Measurements from ENCODE around the gene RIIAD1. TPM values are rescaled to one million over a fixed set of nuclear protein-coding genes. Genes with fewer than 3 reads are reported as not detected.

RIIAD1 gene
- total RNA-seq, 1 donor from 2014 or later: 3.6 TPM

- Mint-ChIP-seq H3K36me3 (peaks cover 10% of the 10 kb centered on the region), H3K27ac (no peak overlapping the region), H3K9me3 (no peaks in the 10 kb centered on the region), H3K27me3 (no peaks in the 10 kb centered on the region), H3K4me1 (ENCODE audit: unreplicated experiment) (no peaks in the 10 kb centered on the region), H3K4me3 (no peak overlapping the region)
- no peak for DNase-seq (ENCODE audit: extremely low spot score, unreplicated experiment)
- TF ChIP-seq, protein P1, sequence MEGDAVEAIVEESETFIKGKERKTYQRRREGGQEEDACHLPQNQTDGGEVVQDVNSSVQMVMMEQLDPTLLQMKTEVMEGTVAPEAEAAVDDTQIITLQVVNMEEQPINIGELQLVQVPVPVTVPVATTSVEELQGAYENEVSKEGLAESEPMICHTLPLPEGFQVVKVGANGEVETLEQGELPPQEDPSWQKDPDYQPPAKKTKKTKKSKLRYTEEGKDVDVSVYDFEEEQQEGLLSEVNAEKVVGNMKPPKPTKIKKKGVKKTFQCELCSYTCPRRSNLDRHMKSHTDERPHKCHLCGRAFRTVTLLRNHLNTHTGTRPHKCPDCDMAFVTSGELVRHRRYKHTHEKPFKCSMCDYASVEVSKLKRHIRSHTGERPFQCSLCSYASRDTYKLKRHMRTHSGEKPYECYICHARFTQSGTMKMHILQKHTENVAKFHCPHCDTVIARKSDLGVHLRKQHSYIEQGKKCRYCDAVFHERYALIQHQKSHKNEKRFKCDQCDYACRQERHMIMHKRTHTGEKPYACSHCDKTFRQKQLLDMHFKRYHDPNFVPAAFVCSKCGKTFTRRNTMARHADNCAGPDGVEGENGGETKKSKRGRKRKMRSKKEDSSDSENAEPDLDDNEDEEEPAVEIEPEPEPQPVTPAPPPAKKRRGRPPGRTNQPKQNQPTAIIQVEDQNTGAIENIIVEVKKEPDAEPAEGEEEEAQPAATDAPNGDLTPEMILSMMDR (conservative IDR thresholded peaks at IDR 0.05): no peak
Observed at GRCh38 chr1:151775894-151776664, 54.8 kb downstream of the RIIAD1 start.

GRCh38 chr1:151776665-151777062, 55.3 kb downstream of the RIIAD1 start:
- Mint-ChIP-seq H3K9me3 (no peaks in the 10 kb centered on the region), H3K4me3 (no peak overlapping the region), H3K4me1 (ENCODE audit: unreplicated experiment) (no peaks in the 10 kb centered on the region), H3K36me3 (peaks cover 14% of the 10 kb centered on the region), H3K27me3 (no peaks in the 10 kb centered on the region), H3K27ac (no peak overlapping the region)
- TF ChIP-seq, protein P1 (conservative IDR thresholded peaks at IDR 0.05): no peak
- no peak for DNase-seq (ENCODE audit: extremely low spot score, unreplicated experiment)

DNA sequence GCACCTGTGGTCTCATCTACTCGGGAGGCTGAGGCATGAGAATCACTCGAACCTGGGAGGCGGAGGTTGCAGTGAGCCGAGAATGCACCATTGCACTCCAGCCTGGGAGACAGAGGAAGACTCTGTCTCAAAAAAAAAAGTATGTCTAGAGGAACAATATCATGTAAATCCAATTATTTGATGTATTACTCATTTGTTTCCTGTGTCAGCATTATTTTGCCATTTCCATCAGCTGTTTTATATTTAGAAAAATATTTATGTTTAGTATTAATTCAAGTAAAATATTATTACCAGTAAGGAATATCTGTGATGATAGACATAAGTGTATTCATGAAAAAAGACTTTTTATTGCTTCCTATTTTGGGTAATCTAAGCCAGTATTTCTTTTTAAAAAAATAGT, 56.0 kb downstream of the RIIAD1 start:
- no peak overlapping the region for H3K27ac Mint-ChIP-seq
- TF ChIP-seq, protein P1 (conservative IDR thresholded peaks at IDR 0.05): no peak
- no peaks in the 10 kb centered on the region for H3K4me1 Mint-ChIP-seq (ENCODE audit: unreplicated experiment)
- no peaks in the 10 kb centered on the region for H3K27me3 Mint-ChIP-seq
- no peak for DNase-seq (ENCODE audit: extremely low spot score, unreplicated experiment)
- peaks cover 14% of the 10 kb centered on the region for H3K36me3 Mint-ChIP-seq
- no peak overlapping the region for H3K4me3 Mint-ChIP-seq
- no peaks in the 10 kb centered on the region for H3K9me3 Mint-ChIP-seq

Other genes with a start within 250 kb of the RIIAD1 start
- 29.0 and 52.8 TPM in 2 replicates for gene CGN, start 210.1 kb upstream of the RIIAD1 start, total RNA-seq (ENCODE audit: low replicate concordance)
- gene TUFT1, start 181.2 kb upstream of the RIIAD1 start, total RNA-seq (ENCODE audit: low replicate concordance): 15.5 and 34.7 TPM in 2 replicates
- gene SNX27, start 109.5 kb upstream of the RIIAD1 start, total RNA-seq (ENCODE audit: low replicate concordance): 33.1 and 40.7 TPM in 2 replicates
- 17.9 and 19.0 TPM in 2 replicates for gene CELF3, start 4.7 kb upstream of the RIIAD1 start, total RNA-seq (ENCODE audit: low replicate concordance)
- 80.4 and 92.1 TPM in 2 replicates for gene MRPL9, start 42.0 kb downstream of the RIIAD1 start, total RNA-seq (ENCODE audit: low replicate concordance)
- gene TDRKH, start 69.0 kb downstream of the RIIAD1 start, total RNA-seq (ENCODE audit: low replicate concordance): 8.9 and 10.0 TPM in 2 replicates
- not detected in 2 replicates for gene LINGO4, start 83.9 kb downstream of the RIIAD1 start, total RNA-seq (ENCODE audit: low replicate concordance)
- gene RORC, start 110.3 kb downstream of the RIIAD1 start, total RNA-seq (ENCODE audit: low replicate concordance): not detected in 2 replicates
- 0.43 and 0.45 TPM in 2 replicates for gene C2CD4D, start 118.3 kb downstream of the RIIAD1 start, total RNA-seq (ENCODE audit: low replicate concordance)
- not detected in 2 replicates for gene THEM5, start 132.2 kb downstream of the RIIAD1 start, total RNA-seq (ENCODE audit: low replicate concordance)
- gene THEM4, start 188.0 kb downstream of the RIIAD1 start, total RNA-seq (ENCODE audit: low replicate concordance): 4.7 and 15.6 TPM in 2 replicates